Gastrocnemius medialis (tissue), 4 donors: ENCODE results near the gene GABARAPL1.

Experiments
- POLR2A ChIP-seq, 2 donors: fragments of 450-650 bp; IDR thresholded peaks; one replicate each; pipeline ENCODE4 v1.6.1; 2017; ENCODE audit warnings: antibody characterized with exemption in 2 of 2, mild to moderate bottlenecking in 2 of 2, moderate library complexity in 2 of 2
- TF ChIP-seq, protein P1 (sequence below), 5 experiments: fragments of 450-650 bp in 3 of 5; fragments of 200-600 bp in 2 of 5; sonication (generic) in 2 of 5; IDR thresholded peaks in 4 of 5; conservative IDR thresholded peaks in 1 of 5; 1 replicate in 4 of 5; 2 replicates in 1 of 5; pipeline ENCODE4 v1.5.1; 2016 to 2019; ENCODE audit warnings: antibody characterized with exemption in 5 of 5, mild to moderate bottlenecking in 3 of 5, moderate library complexity in 3 of 5

DNA sequence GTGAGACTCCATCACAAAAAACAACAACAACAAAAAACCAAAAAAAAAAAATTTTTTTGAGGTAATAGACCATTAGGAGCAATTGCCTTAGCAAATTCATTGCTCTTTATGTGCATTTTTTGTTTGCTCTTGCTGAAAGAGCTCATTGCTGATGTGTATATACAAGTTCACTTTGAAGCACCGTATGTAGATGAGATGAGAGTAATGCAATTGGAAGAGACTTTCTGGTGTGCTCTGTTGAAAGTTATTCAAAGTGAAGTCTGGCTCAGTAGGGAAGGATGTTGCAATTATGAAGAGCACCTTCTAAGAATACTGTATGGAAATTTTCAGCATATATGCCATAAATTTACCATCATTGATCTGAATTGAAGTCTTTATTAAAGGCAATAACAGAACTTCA, 48.2 kb downstream of the GABARAPL1 start:
- TF ChIP-seq, protein P1, sequence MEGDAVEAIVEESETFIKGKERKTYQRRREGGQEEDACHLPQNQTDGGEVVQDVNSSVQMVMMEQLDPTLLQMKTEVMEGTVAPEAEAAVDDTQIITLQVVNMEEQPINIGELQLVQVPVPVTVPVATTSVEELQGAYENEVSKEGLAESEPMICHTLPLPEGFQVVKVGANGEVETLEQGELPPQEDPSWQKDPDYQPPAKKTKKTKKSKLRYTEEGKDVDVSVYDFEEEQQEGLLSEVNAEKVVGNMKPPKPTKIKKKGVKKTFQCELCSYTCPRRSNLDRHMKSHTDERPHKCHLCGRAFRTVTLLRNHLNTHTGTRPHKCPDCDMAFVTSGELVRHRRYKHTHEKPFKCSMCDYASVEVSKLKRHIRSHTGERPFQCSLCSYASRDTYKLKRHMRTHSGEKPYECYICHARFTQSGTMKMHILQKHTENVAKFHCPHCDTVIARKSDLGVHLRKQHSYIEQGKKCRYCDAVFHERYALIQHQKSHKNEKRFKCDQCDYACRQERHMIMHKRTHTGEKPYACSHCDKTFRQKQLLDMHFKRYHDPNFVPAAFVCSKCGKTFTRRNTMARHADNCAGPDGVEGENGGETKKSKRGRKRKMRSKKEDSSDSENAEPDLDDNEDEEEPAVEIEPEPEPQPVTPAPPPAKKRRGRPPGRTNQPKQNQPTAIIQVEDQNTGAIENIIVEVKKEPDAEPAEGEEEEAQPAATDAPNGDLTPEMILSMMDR (IDR thresholded peaks at IDR 0.05 in 4 of 5, conservative IDR thresholded peaks at IDR 0.05 in 1 of 5): no peak
- TF ChIP-seq POLR2A (IDR thresholded peaks at IDR 0.05): no peak
